ENCODE measurements around the gene SHISA9.

SHISA9 gene

DNA sequence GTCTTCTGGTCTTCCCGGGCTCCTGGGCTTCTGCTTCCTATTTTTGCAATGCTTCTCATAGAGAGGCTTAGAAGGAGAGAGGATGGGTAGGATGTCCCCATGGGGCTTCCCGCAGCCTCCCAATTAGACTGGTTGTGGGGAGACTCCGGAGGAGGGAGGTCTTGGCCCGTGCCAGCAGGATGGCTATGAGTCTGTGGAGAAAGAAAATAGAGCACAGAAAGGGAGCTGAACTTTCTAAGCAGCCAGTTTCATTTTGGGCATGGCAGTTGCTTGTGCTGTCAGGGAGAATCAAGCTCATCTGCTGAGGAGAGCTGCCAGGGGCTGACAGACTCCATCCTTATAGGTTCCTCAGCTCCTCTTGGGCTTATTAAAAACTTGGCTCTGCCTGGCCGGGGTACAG, 204.0 kb downstream of the SHISA9 start:
- Mint-ChIP-seq H3K4me3 (no peak overlapping the region), H3K27ac (no peak overlapping the region), H3K27me3 (no peaks in the 10 kb centered on the region), H3K36me3 (ENCODE audit: low read depth) (no peaks in the 10 kb centered on the region), H3K9me3 (peaks cover 4% of the 10 kb centered on the region), H3K4me1 (ENCODE audit: low read depth) (no peaks in the 10 kb centered on the region)

DNA sequence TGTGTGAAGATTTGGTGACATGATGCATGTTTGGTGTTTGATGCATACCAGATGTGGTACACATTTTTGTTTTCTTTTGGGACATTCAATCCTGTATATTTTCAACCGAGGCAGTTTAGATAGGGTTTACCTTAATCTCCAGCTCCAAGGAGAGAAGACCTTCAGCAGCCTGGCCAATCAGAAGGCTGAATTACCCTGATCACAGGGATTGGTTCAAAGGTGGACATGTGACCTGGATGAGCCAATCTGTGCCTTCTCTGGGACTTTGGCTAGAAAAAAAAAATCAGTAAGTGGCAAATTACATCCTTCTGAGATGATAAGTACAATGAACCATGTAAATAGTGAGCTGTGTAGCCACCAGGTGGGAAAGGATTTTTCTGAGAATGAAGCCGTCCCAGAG, 205.1 kb downstream of the SHISA9 start:
- no peak overlapping the region for H3K4me3 Mint-ChIP-seq
- H3K27ac Mint-ChIP-seq: no peak overlapping the region
- peaks cover 4% of the 10 kb centered on the region for H3K9me3 Mint-ChIP-seq
- H3K4me1 Mint-ChIP-seq (ENCODE audit: low read depth): no peaks in the 10 kb centered on the region
- H3K36me3 Mint-ChIP-seq (ENCODE audit: low read depth): no peaks in the 10 kb centered on the region
- H3K27me3 Mint-ChIP-seq: no peaks in the 10 kb centered on the region

DNA sequence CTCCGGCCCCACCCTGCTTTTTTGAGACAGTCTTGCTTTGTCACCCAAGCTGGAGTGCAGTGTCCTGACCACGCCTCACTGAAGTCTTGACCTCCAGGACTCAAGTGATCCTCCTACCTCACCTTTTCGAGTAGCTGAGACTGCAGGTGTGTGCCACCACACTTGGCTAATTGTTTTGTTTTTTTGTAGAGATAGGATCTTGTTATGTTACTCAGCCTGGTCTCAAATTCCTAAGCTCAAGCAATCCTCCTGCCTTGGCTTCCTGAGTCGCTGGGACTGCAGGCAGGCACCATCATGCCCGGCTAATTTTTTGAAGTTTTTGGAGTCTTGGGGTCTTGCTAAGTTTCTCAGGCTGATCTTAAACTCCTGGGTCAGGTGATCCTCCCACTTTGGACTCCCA, 206.7 kb downstream of the SHISA9 start:
- H3K9me3 Mint-ChIP-seq: peaks cover 4% of the 10 kb centered on the region
- no peak overlapping the region for H3K4me3 Mint-ChIP-seq
- no peak overlapping the region for H3K27ac Mint-ChIP-seq
- H3K4me1 Mint-ChIP-seq (ENCODE audit: low read depth): no peaks in the 10 kb centered on the region
- no peaks in the 10 kb centered on the region for H3K36me3 Mint-ChIP-seq (ENCODE audit: low read depth)
- no peaks in the 10 kb centered on the region for H3K27me3 Mint-ChIP-seq

DNA sequence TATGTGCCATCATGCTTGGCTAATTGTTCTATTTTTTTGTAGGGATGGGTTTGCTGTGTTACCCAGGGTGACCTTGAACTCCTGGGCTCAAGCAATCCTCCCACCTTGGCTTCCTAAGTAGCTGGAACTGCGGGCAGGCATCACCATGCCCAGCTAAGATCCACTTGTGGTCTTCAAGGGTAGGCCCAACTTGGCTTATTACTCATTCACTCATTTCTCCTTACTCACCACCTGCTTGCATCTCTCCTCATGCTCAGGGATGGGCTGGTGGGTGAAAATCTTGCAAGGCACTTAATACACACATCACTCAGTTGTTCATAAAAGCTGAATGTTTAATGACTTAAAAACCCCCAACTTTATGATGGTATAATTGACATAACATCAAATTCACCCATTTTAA, 207.8 kb downstream of the SHISA9 start:
- no peaks in the 10 kb centered on the region for H3K36me3 Mint-ChIP-seq (ENCODE audit: low read depth)
- peaks cover 3% of the 10 kb centered on the region for H3K9me3 Mint-ChIP-seq

DNA sequence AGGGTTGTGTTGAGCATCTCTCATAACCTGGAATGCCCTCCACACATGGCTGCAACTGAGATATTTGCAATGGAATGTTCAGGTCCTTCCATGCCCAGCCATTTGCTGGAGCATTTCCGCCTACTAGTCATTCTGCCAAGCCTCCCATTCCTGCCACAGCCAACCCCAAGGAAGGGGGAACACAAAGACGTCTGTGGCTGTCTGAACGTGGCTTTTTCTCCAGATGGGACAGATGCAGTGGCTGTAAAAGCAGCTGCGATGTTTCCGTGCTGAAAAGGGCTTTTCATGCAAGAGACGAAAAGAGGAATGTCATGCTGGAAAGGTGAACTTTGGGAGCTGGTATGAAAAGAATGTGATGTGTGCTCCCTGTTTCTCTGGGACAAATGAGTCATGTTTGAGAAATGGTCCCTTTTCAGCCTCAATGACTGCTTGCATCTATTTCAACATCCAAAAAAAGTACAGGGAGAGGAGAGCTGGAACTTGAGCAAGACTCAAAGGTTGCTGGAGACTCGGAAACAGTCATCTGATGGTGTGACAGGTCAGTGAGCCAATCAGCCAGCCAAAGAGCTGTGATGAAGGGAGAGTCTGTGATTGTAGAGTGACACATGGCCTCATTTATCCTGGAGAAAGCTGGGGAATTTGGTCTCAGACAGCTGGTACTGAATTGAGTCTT, 208.9 kb downstream of the SHISA9 start:
- H3K27ac Mint-ChIP-seq: no peak overlapping the region
- H3K4me1 Mint-ChIP-seq (ENCODE audit: low read depth): no peaks in the 10 kb centered on the region
- no peaks in the 10 kb centered on the region for H3K9me3 Mint-ChIP-seq
- no peaks in the 10 kb centered on the region for H3K27me3 Mint-ChIP-seq
- no peak overlapping the region for H3K4me3 Mint-ChIP-seq
- no peaks in the 10 kb centered on the region for H3K36me3 Mint-ChIP-seq (ENCODE audit: low read depth)

More for the DNA sequence above, 207.8 kb downstream of the SHISA9 start:
- no peaks in the 10 kb centered on the region for H3K27me3 Mint-ChIP-seq
- no peak overlapping the region for H3K4me3 Mint-ChIP-seq
- no peaks in the 10 kb centered on the region for H3K4me1 Mint-ChIP-seq (ENCODE audit: low read depth)
- H3K27ac Mint-ChIP-seq: no peak overlapping the region

DNA sequence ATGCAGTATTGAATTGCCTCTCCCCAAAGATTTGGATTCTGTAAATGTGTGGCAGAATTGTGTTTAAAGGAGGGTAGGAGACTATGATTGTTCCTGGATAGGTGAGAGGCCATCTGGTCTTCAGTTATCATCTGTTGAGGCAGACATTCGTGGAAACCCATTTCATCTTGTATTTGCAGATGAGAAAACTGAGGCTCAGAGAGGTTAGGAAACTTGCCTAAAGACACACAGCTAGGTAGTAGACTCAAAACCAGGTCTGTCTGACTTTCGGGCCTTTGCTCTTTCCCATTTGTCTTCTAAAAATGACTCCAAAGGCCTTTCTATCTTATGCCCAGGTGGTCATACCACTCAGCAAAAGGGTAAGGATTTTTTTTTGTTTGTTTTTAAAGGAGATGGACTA, 210.3 kb downstream of the SHISA9 start:
- no peak overlapping the region for H3K4me3 Mint-ChIP-seq
- H3K27ac Mint-ChIP-seq: no peak overlapping the region
- H3K4me1 Mint-ChIP-seq (ENCODE audit: low read depth): no peaks in the 10 kb centered on the region

DNA sequence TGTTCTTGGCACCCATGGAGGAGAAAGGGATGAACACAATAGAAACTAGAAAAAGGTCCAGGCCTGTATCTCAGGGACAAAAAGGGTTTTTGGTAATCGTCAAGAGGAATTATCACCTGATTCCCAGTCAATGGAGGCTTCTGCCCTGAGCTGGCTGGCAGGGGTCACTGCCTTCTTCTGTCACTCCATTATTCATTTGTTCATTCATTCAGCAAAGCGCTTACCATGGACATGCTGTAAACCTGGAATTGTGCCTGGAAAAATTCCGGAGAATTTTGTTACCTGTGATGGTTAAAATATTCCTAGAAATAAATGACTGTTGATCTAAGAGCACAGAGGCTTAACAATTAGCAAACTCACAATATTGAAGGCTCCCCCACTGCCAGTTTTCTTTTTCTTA, 212.3 kb downstream of the SHISA9 start:
- H3K9me3 Mint-ChIP-seq: no peaks in the 10 kb centered on the region
- no peak overlapping the region for H3K4me3 Mint-ChIP-seq
- H3K4me1 Mint-ChIP-seq (ENCODE audit: low read depth): no peaks in the 10 kb centered on the region
- H3K27ac Mint-ChIP-seq: no peak overlapping the region
- H3K27me3 Mint-ChIP-seq: no peaks in the 10 kb centered on the region
- no peaks in the 10 kb centered on the region for H3K36me3 Mint-ChIP-seq (ENCODE audit: low read depth)

More for the DNA sequence above, 210.3 kb downstream of the SHISA9 start:
- Mint-ChIP-seq H3K27me3 (no peaks in the 10 kb centered on the region), H3K9me3 (no peaks in the 10 kb centered on the region), H3K36me3 (ENCODE audit: low read depth) (no peaks in the 10 kb centered on the region)

DNA sequence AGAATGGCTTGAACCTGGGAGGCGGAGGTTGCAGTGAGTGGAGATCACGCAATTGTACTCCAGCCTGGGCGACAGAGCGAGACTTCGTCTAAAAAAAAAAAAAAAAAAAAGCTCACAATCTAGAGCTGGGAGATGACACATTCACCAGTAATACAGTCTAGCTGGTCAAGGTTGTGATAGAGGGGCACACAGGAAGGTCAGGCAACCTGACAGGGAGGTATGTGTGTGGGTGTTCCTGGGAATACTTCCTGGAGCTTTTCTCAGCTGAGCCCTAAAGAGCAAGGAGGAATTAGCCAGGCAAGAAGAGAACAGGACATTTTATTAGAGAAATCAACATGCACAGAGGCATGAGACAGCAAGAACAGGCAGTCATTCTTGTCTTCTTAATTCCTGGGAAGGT, 216.7 kb downstream of the SHISA9 start:
- Mint-ChIP-seq H3K27ac (no peak overlapping the region), H3K27me3 (peaks cover 4% of the 10 kb centered on the region), H3K9me3 (no peaks in the 10 kb centered on the region), H3K4me1 (ENCODE audit: low read depth) (no peaks in the 10 kb centered on the region), H3K36me3 (ENCODE audit: low read depth) (no peaks in the 10 kb centered on the region), H3K4me3 (no peak overlapping the region)

DNA sequence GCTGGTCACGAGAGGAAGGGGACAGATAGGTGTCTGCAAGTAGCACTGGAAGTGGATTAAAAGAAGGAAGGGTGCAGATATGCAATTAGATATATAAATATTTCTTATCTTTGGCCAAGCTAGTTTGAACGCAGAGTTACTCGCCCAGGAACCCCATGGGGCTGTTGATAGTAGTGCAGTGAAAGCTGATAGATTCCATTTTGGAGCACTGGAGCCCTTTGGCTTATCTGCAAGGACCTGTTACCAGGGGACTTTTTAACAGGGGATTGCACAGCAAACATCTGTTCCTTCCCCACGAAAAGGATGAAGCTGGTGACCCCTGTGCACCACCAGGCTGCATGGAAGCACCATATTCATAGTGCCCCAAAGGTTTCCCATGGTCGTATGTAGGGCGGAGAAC, 218.7 kb downstream of the SHISA9 start:
- Mint-ChIP-seq H3K36me3 (ENCODE audit: low read depth) (no peaks in the 10 kb centered on the region), H3K9me3 (no peaks in the 10 kb centered on the region), H3K4me1 (ENCODE audit: low read depth) (no peaks in the 10 kb centered on the region), H3K4me3 (no peak overlapping the region), H3K27ac (no peak overlapping the region), H3K27me3 (peaks cover 4% of the 10 kb centered on the region)

DNA sequence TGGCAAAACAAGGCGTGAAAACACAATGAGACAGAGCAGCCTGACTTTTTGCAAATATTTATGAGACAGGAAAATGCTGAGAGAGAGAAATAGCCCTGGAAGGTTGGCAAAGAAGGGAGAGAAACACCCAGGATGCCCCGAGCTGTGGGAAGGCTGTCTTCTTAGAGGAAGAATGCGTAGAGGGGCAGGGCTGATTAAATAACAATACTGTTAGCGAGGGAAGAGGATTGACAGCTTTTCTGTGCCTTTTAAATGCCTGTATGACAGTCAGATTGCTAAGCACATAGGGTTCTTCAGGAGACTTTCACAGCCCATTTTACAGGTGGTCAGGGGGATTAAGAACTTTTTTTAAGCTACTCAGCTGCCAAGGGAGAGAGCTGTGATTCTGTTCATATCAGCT, 219.2 kb downstream of the SHISA9 start:
- Mint-ChIP-seq H3K27ac (no peak overlapping the region), H3K36me3 (ENCODE audit: low read depth) (no peaks in the 10 kb centered on the region), H3K4me1 (ENCODE audit: low read depth) (no peaks in the 10 kb centered on the region), H3K4me3 (no peak overlapping the region), H3K9me3 (no peaks in the 10 kb centered on the region), H3K27me3 (peaks cover 4% of the 10 kb centered on the region)

DNA sequence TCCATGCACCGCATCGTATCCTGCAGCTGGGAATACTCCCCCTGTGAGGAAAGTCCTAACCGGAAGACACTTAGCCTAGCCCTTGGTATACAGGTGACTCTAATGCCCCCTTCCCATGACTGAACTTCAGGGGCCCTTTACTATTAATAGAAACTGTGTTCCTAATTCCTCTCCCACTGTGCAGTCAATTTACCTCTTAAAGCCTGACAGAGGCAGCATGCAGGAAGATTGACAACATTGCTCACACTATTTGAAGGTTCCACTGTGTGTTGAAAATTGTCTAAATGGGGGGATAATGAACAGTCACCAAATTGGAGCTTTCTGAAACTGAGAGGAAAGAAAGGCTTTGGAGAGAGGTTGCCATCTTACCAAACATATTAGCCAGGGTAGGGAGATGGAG, 222.6 kb downstream of the SHISA9 start:
- no peaks in the 10 kb centered on the region for H3K9me3 Mint-ChIP-seq
- H3K27ac Mint-ChIP-seq: no peak overlapping the region
- peaks cover 4% of the 10 kb centered on the region for H3K27me3 Mint-ChIP-seq
- H3K36me3 Mint-ChIP-seq (ENCODE audit: low read depth): no peaks in the 10 kb centered on the region
- H3K4me1 Mint-ChIP-seq (ENCODE audit: low read depth): no peaks in the 10 kb centered on the region
- H3K4me3 Mint-ChIP-seq: no peak overlapping the region

DNA sequence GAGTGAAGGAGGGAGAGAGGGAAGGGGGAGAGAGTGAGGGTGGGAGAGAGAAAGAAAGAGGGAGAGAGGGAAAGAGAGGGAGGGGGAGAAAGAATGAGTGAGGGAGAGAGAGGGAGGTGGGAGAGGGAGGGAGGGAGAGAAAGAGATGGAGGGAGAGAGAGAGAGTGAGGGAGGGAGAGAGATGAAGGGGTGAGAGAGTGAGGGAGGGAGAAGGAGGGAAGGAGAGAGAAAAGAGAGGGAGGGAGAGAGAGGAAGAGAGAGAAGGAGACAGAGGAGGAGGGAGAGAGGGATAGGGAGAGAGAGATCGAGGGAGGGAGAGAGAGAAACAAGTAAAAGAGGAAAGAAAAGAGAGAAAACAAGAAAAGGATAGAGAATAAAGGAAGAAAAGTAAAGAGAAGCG, 225.7 kb downstream of the SHISA9 start:
- Mint-ChIP-seq H3K4me1 (ENCODE audit: low read depth) (no peaks in the 10 kb centered on the region), H3K36me3 (ENCODE audit: low read depth) (no peaks in the 10 kb centered on the region), H3K9me3 (no peaks in the 10 kb centered on the region), H3K4me3 (no peak overlapping the region), H3K27ac (no peak overlapping the region), H3K27me3 (peaks cover 3% of the 10 kb centered on the region)

DNA sequence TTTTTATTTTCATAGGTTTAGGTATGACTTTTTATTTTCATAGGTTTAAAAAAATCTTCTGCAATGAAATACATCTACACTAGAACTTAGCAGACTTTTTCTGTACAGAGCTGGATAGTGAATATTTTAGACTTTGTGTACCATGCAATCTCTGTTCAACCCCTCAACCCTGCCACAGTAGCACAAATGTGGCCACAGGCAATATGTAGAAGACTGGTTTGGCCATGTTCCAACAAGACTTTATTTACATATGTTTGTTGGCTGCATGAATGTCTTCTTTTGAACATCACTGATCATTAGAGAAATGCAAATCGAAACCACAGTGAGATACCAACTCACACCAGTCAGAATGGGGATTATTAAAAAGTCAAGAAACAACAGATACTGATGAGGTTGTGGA, 229.2 kb downstream of the SHISA9 start:
- H3K4me3 Mint-ChIP-seq: no peak overlapping the region
- no peaks in the 10 kb centered on the region for H3K36me3 Mint-ChIP-seq (ENCODE audit: low read depth)
- peaks cover 5% of the 10 kb centered on the region for H3K9me3 Mint-ChIP-seq
- H3K4me1 Mint-ChIP-seq (ENCODE audit: low read depth): no peaks in the 10 kb centered on the region
- H3K27ac Mint-ChIP-seq: no peak overlapping the region
- H3K27me3 Mint-ChIP-seq: peaks cover 3% of the 10 kb centered on the region

DNA sequence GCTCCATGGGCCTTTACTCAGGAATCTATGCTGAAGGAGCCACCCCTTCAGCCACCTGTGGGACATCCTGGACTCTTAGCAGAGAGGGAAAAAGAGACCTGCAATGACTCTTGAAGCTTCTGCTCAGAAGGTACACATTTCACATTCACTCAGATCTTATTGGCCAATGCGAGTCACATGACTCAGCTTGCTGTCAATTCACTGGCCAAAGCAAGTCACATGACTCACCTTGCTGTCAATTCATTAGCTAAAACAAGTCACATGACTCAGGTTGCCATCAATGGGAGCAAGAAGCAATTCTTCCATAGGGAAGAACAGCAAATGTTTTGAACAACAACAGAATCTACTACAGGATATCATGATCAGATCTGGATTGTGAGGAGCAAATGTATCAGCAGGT, 233.4 kb downstream of the SHISA9 start:
- H3K4me3 Mint-ChIP-seq: no peak overlapping the region
- H3K27ac Mint-ChIP-seq: no peak overlapping the region
- no peaks in the 10 kb centered on the region for H3K4me1 Mint-ChIP-seq (ENCODE audit: low read depth)
- H3K9me3 Mint-ChIP-seq: peaks cover 5% of the 10 kb centered on the region
- no peaks in the 10 kb centered on the region for H3K36me3 Mint-ChIP-seq (ENCODE audit: low read depth)
- peaks cover under 1% of the 10 kb centered on the region for H3K27me3 Mint-ChIP-seq

DNA sequence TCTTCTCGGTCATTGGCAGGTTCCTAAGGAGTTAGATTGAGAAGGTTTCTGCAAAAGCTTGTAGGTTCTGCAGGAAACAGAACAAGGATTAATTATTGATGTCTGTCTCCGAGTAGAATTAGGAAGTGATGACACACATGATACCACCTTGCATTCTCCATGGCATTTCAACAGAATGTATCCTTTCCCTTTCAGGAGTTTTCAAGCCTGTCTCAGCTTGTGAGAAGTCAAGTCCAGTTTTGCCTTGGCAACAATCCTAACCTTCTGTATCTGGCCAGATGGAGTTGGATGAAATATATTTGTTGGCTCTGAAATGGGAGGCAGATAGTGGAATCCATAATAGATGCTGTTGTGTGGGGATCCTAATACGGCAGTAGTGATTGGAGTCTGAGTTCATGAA, 235.5 kb downstream of the SHISA9 start:
- Mint-ChIP-seq H3K27ac (no peak overlapping the region), H3K27me3 (no peaks in the 10 kb centered on the region), H3K36me3 (ENCODE audit: low read depth) (no peaks in the 10 kb centered on the region), H3K4me3 (no peak overlapping the region), H3K4me1 (ENCODE audit: low read depth) (no peaks in the 10 kb centered on the region), H3K9me3 (peaks cover 5% of the 10 kb centered on the region)

DNA sequence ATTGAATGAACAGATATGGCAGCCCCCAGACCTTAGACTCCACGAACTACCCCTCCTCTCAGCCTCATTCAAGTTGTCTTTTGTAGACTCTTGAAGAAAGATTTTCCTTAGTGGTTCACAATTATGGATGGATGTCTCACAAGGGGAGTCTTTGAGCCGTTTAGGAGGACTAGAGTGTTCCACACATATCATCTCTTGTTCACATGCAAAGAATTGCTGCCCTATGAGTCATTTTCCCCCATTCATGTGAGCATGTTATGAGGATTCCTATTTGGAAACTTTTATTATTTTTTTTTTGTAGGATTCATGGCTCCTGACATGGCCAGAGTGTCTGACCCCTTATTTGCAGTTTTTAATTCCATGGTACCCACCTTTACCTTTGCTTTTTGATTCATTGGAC, 237.1 kb downstream of the SHISA9 start:
- Mint-ChIP-seq H3K27ac (no peak overlapping the region), H3K9me3 (peaks cover 5% of the 10 kb centered on the region), H3K36me3 (ENCODE audit: low read depth) (no peaks in the 10 kb centered on the region), H3K4me1 (ENCODE audit: low read depth) (no peaks in the 10 kb centered on the region), H3K27me3 (peaks cover 2% of the 10 kb centered on the region), H3K4me3 (no peak overlapping the region)
